ENCODE data around the gene SLC1A3.

Gene SLC1A3

GRCh38 chr5:36600917-36601527 lies 5.4 kb upstream of the SLC1A3 start:
- no peak for DNase-seq

DNA sequence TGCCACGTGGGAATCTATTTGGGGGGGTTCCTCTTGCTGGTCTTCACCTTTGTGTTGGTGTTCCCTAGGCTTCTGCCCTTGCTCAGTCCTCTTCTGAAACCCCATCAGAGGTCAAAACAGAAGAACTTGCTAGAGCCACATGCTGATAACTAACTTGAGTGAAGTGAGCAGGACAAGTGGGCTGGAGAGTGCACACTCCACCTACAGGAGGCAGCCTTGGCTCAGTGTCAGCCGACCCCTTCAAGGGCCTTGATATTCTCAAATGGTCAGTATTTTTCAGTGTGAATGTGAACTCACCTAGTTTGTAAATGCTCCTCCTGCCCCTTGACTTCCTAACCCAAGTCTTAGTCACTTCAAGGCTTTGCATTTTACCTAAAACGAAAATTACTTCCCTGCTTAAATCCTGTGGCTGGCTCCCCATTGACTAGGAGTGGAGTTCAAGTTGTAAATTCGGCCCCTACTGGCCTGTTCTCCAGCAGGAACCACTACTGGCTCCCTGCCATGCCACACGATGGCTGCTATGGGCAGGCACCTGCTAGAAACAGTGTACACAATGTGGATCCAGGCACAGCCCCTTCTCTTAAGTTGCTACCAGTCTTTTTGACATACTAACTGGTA lies 3.6 kb upstream of the SLC1A3 start:
- DNase-seq: no peak

DNA sequence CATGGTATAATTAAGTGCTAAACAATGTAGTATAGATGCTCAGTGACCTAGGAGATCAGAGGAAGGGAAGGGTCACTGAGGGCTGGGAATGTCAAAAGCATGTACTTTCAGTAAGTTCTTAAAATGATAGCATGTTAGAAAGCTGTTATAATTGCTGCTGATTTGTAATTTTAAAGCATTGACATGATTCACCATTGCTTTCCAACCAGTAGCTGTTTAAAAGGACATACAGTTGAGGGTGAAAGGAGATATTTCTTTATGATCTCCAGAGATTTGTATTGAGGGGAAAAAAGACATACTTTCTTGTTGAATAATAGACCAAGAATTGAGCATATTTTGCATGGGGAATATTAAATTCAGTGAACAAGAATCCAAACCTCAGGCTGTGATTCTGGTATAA lies 1.2 kb upstream of the SLC1A3 start:
- no peak for DNase-seq

GRCh38 chr5:36606036-36606427 lies 374 bp upstream of the SLC1A3 start:
- DNase-seq: no peak

DNA sequence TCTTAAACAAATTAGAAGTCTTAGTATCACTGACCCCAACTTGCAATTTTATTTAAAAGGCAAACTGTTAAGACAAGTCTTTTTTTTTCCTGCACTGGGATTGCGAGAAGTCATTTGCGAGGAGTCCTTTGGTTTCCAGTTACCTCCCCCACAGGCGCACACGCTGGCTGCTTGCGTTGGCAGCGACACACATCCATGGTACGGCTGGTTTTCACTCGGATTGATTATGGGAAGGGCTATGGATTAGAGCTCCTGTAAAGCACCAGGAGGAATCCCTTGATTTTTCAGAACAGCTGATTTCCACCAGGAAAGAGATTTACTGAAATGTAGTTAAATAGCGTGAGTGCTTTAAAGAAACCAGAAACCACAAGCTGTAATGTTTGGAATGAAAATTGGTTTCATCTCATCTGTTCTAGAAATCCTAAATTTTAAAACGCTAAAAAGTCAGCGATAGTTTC lies 737 bp downstream of the SLC1A3 start:
- DNase-seq: no peak

DNA sequence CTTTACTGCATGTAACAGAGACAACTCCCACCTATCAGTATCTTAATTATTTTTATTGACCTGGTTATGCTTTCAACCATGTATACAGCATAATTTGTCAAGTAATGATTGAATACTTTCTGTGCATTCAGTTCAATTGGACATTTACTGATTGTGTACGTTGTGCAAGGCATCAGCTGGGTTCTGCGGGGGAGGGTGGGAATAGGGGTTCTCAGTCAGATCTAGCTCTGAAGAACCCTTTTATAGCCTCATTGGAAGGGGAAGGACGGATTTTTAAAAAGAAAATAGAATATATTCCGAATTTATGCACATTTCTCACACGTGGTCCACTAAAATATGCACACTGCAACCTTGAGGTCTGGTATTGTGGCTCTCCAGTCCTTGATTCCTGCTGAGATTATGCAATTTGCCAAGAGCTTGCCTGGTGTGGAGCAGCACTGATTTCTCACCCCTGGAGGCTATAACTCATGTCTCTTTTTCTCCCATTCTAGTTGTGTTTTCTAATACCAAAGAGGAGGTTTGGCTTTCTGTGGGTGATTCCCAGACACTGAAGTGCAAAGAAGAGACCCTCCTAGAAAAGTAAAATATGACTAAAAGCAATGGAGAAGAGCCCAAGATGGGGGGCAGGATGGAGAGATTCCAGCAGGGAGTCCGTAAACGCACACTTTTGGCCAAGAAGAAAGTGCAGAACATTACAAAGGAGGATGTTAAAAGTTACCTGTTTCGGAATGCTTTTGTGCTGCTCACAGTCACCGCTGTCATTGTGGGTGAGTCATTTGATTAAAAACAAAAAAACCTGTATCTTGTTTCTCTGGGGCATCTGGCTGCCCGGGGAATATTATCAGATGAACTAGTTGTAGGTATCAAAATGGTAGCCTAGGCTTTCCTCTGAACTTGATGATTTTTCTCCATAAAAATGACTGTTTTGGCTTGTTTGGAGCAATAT lies 1.7 kb downstream of the SLC1A3 start:
- DNase-seq: no peak

- no peak for DNase-seq
Observed at GRCh38 chr5:36610621-36611020, 4.2 kb downstream of the SLC1A3 start.

GRCh38 chr5:36611520-36612274 lies 5.3 kb downstream of the SLC1A3 start:
- DNase-seq: no peak

DNA sequence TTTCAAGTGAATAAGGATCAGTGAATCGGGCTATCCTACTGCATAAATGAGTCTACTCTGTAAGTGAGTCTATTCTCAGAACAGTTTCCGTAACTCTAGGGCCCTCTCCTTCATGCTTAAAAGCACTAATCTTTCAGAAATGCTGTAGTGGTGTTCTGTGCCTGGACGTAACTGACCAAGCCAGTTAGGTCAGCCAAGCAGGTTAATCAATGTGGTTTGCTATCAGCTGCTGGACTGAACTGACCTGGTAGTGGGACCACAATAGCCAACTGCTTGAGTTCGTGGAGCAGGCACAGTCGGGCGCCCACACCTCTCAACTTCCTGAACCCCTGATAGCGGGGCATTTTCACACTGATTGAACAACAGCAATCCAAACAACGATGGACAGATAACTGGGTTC lies 6.8 kb downstream of the SLC1A3 start:
- DNase-seq: no peak

DNA sequence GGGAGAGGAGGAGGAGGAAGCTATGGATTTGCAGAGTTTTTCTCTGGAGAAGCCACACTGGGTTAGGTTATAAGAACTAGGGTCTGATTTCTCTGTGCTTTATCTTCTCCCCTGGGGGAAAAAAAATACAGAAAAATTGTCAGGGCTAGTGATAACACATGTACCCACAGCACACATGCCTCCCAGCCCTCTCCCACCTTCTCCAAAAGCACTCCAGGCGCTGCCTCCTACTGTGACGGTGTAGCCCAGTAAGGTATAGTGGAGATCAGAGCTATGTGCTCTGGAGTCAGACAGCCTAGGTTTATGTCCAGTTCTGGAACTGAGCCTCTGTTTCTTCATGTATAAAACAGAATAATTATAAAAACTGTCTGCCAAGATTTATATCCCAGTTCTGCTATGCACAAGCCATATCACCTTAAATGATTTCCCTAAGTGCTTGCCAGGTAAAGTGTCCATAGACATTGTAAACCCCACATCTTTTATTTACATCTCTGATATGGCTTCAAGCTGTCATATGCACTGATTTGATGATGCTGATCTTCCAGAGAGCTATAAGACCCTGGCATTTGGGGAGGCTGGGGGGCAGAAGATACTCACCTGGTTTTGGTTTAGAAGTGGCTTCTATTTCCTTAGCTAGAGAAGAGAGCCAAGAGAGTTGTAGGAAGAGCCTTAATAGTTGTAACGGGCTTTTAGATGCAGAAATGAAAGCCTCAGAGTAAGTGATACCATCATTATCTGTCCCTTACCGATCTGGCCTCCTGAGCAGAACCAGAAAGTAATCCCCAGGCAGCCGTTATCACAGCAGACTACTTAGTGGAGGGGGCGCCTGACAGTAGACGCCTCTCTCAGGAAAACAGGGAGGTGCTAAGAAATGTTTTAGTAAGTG lies 7.6 kb downstream of the SLC1A3 start:
- DNase-seq: no peak

GRCh38 chr5:36614657-36615308 lies 8.4 kb downstream of the SLC1A3 start:
- no peak for DNase-seq

- no peak for DNase-seq
Observed at GRCh38 chr5:36619012-36619635, 12.7 kb downstream of the SLC1A3 start.

GRCh38 chr5:36621985-36622384 lies 15.6 kb downstream of the SLC1A3 start:
- no peak for DNase-seq

DNA sequence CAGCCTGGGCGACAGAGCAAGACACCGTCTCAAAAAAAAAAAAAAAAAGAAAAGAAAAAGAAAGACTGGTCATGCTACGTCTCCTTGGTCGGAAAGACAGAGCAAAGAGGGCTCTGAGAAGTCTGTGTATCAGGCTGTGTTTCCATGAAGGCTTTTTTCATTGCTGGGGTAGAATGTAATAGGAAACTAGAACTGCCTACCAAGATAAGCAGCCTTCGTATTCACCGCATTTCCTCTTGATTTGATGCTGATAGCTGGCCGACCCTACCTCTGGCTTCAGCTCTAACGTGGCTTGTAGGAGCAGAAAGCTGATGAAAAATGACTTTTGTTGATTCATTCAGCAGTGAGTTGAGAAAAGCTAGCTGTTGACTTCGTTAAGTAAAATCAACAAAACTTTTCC lies 17.4 kb downstream of the SLC1A3 start:
- no peak for DNase-seq

- no peak for DNase-seq
Observed at GRCh38 chr5:36624277-36624676, 17.9 kb downstream of the SLC1A3 start.

DNA sequence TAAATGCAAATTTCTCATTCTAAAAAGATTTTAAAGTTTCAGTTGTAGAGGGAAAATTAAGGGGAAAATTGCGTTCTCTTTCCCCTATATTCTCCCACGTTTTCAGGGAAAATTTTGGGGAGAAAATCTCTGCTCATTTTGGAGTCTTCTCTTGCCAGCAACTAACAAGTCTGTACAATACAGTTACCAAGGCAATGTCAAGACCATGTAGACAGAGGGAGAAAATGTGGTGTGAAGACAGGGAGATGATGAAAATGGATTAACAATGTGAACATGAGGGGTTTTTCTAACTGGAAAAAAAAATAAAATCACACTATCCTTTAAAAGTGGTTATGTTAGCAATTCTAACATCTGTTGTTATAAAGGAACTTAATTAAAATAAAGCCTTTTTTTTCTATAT lies 22.3 kb downstream of the SLC1A3 start:
- no peak for DNase-seq

DNA sequence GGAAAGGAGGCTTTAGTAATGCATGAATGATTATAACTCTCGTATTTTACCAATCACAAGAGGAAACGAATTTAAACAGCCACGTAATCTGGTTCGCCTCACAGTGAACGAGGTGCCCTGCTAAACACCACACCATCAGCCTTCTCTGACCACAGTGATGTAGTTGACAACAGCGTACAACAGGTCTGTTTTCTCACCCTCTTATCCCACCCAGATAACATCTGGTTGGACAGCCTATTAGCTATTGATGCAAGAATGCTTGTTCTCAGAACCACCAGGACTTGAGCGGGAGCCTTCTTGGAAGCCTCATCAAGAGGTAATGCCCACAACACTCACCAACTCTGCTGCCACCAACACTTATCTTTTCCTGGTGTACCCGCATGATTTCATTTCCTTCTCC lies 23.3 kb downstream of the SLC1A3 start:
- DNase-seq: no peak

- DNase-seq: no peak
Observed at GRCh38 chr5:36630201-36631145, 24.1 kb downstream of the SLC1A3 start.

DNA sequence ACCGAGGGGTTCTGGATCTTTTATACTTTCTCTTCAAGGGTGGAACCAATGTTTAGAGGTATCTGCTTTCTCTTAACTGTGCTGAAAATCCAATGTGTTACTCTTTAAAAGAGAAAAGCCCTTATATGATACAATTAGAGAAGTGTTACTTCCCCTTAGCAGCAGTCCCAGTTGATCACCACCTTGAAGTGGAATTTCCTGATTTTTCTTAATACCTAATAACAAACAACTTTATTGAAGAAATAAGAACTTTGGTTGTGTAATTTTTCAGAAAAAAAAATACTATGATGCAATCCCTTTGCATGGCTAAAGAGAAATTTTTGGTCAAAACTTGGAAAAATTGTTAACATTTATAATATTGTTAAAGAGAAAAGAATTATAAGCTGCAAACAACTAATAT lies 24.7 kb downstream of the SLC1A3 start:
- no peak for DNase-seq

Data from activated CD4-positive, CD25-positive, alpha-beta regulatory T cell treated with anti-CD3 and anti-CD28 coated beads, Interleukin-2, amount 50 U/mL, for 72 hours (primary cell).